ENCODE data around the gene PRTFDC1. TPM values are rescaled to one million over a fixed set of nuclear protein-coding genes. Genes with fewer than 3 reads are reported as not detected.
A peak's percentile ranks its signal among the peaks of the same experiment; 100 is the strongest.

The PRTFDC1 gene
- total RNA-seq, 1 experiment from 2014 or later, result 15.8 TPM

- H3K4me1 ChIP-seq (replicated peaks; ENCODE audit: insufficient read depth), result peaks cover 58% of the 10 kb centered on the region
- ChIA-PET CTCF (interaction anchor here (0.7 kb wide), 1 partner anchor 188 kb away, joined by 9 read pairs; no protein-coding TSS in a partner anchor), POLR2A (ENCODE audit: unreplicated experiment) (interaction anchor here (0.6 to 0.7 kb wide), 3 partner anchors 15 to 122 kb away, joined by 3 to 9 read pairs (median 8); partner anchors contain the start of genes ENKUR and THNSL1)
- H3K9me3 ChIP-seq (ENCODE audit: insufficient read depth, low read depth), result no peaks in the 10 kb centered on the region; the same call in 1 of the 2 replicates
- H3K9me2 ChIP-seq (ENCODE audit: insufficient read depth), result no peaks in the 10 kb centered on the region
- TF ChIP-seq CTCF (conservative IDR thresholded peaks at IDR 0.05) (no peak), EZH2 (IDR thresholded peaks at IDR 0.05; ENCODE audit: low read depth) (no peak)
- H2AFZ ChIP-seq, result no peak overlapping the region
- H3F3A ChIP-seq (ENCODE audit: insufficient read depth, low read depth), result peaks cover 15% of the 10 kb centered on the region; the same call in 1 of the 2 replicates
- no peak overlapping the region for H3K4me2 ChIP-seq
- H3K27ac ChIP-seq, result no peak overlapping the region
- BruUV-seq (replicated peaks), result no TSS peak
- intact Hi-C loops (cut with micrococcal nuclease; ENCODE audit: unreplicated experiment), result loop anchor here (5.0 to 10.0 kb wide), 2 partner anchors 58 to 170 kb away; partner anchors contain the start of gene PRTFDC1
- no peaks in the 10 kb centered on the region for H4K20me1 ChIP-seq (ENCODE audit: insufficient read depth)
- no peaks in the 10 kb centered on the region for H3K79me2 ChIP-seq (ENCODE audit: low read depth)
- H3K36me3 ChIP-seq (ENCODE audit: low read depth), result no peaks in the 10 kb centered on the region
- DNase-seq, result peak in 1 of 2 experiments; percentile 67
- H3K27me3 ChIP-seq (ENCODE audit: insufficient read depth, low read depth), result no peaks in the 10 kb centered on the region
- no peak overlapping the region for H3K4me3 ChIP-seq
Observed at GRCh38 chr10:24894309-24894708, 58.1 kb downstream of the PRTFDC1 start.

DNA sequence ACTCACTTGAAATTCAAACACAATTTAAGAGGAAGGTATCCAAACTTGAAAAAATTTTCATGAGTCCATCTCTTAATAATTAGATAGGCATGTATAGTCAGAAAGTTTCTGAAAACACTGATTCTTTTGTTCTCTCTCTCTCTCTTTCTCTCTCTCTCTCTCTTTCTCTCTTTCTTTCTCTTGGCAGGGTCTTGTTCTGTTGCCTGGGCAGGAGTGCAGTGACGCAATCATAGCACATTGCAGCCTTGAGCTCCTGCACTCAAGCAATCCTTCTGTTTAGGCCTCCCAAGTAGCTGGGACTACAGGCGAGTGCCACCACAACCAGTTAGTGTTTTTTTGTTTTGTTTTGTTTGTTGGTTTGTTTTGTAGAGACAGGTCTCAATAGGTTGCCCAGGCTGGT lies 59.3 kb downstream of the PRTFDC1 start:
- Histone ChIP-seq H3K27ac (no peak overlapping the region), H3K4me1 (replicated peaks; ENCODE audit: insufficient read depth) (peaks cover 60% of the 10 kb centered on the region), H4K20me1 (ENCODE audit: insufficient read depth) (no peaks in the 10 kb centered on the region), H3K9me3 (ENCODE audit: insufficient read depth, low read depth) (no peaks in the 10 kb centered on the region; the same call in 1 of the 2 replicates), H3K4me2 (no peak overlapping the region), H3K36me3 (ENCODE audit: low read depth) (no peaks in the 10 kb centered on the region), H3K9me2 (ENCODE audit: insufficient read depth) (no peaks in the 10 kb centered on the region), H3K27me3 (ENCODE audit: insufficient read depth, low read depth) (no peaks in the 10 kb centered on the region), H3K4me3 (no peak overlapping the region), H3K79me2 (ENCODE audit: low read depth) (no peaks in the 10 kb centered on the region), H2AFZ (no peak overlapping the region), H3F3A (ENCODE audit: insufficient read depth, low read depth) (peaks cover 15% of the 10 kb centered on the region; the same call in 1 of the 2 replicates)
- POLR2A ChIA-PET (ENCODE audit: unreplicated experiment), result no interaction called here
- CTCF ChIA-PET, result no interaction called here
- BruUV-seq (replicated peaks), result no TSS peak
- TF ChIP-seq EZH2 (IDR thresholded peaks at IDR 0.05; ENCODE audit: low read depth) (no peak), CTCF (conservative IDR thresholded peaks at IDR 0.05) (no peak)
- DNase-seq, result no peak
- intact Hi-C loops (cut with micrococcal nuclease; ENCODE audit: unreplicated experiment), result loop anchor here (2.0 to 10.0 kb wide), 3 partner anchors 59 to 172 kb away; partner anchors contain the start of gene PRTFDC1

DNA sequence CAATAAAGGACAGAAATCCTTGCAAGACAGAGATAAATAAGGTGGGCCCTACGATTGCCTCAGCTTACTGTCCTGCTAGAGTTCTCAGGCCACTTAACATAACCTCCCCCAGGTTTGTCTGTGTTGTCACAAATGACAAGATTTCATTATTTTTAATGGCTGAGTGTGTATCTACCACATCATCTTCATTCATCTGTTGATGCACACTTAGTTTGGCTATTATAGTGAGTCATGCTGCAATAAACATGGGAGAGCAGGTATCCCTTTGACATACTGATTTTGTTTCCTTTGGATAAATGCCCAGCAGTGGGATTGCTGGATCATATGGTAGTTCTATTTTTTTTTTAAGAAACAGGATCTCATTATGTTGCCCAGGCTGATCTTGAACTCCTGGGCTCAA lies 60.6 kb downstream of the PRTFDC1 start:
- peaks cover 4% of the 10 kb centered on the region; the same call in 1 of the 2 replicates for H3F3A ChIP-seq (ENCODE audit: insufficient read depth, low read depth)
- H3K9me3 ChIP-seq (ENCODE audit: insufficient read depth, low read depth), result no peaks in the 10 kb centered on the region; the same call in 1 of the 2 replicates
- H3K27ac ChIP-seq, result peak overlapping the region; percentile 34
- CTCF ChIA-PET, result no interaction called here
- H3K27me3 ChIP-seq (ENCODE audit: insufficient read depth, low read depth), result no peaks in the 10 kb centered on the region
- intact Hi-C loops (cut with micrococcal nuclease; ENCODE audit: unreplicated experiment), result loop anchor here (1.0 to 10.0 kb wide), 4 partner anchors 60 to 173 kb away; partner anchors contain the start of genes ARHGAP21 and PRTFDC1
- TF ChIP-seq CTCF (conservative IDR thresholded peaks at IDR 0.05), result no peak
- TF ChIP-seq EZH2 (IDR thresholded peaks at IDR 0.05; ENCODE audit: low read depth), result no peak
- no peaks in the 10 kb centered on the region for H4K20me1 ChIP-seq (ENCODE audit: insufficient read depth)
- no peaks in the 10 kb centered on the region for H3K79me2 ChIP-seq (ENCODE audit: low read depth)
- BruUV-seq (replicated peaks), result no TSS peak
- no peak overlapping the region for H3K4me3 ChIP-seq
- no peaks in the 10 kb centered on the region for H3K36me3 ChIP-seq (ENCODE audit: low read depth)
- H3K4me1 ChIP-seq (replicated peaks; ENCODE audit: insufficient read depth), result peaks cover 49% of the 10 kb centered on the region
- no peak overlapping the region for H2AFZ ChIP-seq
- peak overlapping the region; percentile 21 for H3K4me2 ChIP-seq
- POLR2A ChIA-PET (ENCODE audit: unreplicated experiment), result no interaction called here
- DNase-seq, result peak in 1 of 2 experiments; percentile 85
- no peaks in the 10 kb centered on the region for H3K9me2 ChIP-seq (ENCODE audit: insufficient read depth)
